Prostate gland (tissue), 1 donor: ENCODE measurements around the gene C6orf120.
A peak's percentile ranks its signal among the peaks of the same experiment; 100 is the strongest.

ENCODE experiments used
- POLR2A ChIP-seq: fragments of 450-650 bp; IDR thresholded peaks from one replicate; pipeline ENCODE4 v1.6.1; 2016; ENCODE audit warnings: antibody characterized with exemption, mild to moderate bottlenecking
- POLR2AphosphoS5 ChIP-seq: sonication (generic); formaldehyde crosslinking; IDR thresholded peaks from one replicate; pipeline ENCODE4 v1.6.1; 2017; ENCODE audit warnings: antibody characterized with exemption

DNA sequence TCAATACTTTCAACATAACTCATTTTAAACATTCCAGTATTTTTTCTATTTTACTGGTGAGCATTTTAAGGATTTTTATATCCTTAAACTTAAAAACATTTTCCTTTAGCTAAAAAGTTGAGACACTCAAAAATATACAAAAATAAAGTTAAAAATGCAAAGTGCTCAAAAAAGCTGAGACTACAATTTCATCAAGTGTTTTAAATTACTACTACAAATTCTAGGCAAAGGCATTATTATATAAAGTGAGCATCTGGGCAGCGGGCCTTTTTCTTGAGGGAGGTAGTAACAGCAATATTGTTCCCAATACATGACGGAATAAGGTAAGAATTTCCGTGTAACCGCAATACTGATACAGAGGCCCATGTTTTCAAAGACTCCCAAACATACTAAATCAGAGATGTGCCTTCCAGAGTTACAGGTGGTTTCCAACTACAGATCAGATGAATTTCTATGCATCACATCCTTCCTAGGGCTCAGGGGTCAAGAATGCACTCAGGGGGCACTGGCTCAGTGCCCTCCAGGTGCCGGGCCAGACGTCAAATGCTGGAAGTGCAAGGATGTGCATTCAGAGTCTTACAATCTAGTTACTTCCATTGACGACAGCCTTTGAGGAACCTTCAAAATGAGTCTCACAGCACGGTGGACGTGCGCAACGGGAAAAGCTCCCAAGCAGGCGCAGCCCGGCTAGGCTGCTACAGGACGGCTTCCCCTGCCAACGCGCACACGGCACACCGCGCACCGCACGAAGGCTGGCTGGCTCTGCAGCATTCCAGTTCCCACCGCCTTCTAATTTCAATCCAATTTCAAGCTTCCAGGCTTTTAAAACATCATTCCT is 20.7 kb downstream of the C6orf120 start:
- TF ChIP-seq POLR2AphosphoS5 (no peak), POLR2A (peak; percentile 19)
